NCI-H774 (cell line): ENCODE measurements around the gene ATOH8.

Experiments used
- DNase-seq: peaks from one replicate; lab custom pipeline; 2025; lab: John Stamatoyannopoulos, UW

ATOH8 gene

DNA sequence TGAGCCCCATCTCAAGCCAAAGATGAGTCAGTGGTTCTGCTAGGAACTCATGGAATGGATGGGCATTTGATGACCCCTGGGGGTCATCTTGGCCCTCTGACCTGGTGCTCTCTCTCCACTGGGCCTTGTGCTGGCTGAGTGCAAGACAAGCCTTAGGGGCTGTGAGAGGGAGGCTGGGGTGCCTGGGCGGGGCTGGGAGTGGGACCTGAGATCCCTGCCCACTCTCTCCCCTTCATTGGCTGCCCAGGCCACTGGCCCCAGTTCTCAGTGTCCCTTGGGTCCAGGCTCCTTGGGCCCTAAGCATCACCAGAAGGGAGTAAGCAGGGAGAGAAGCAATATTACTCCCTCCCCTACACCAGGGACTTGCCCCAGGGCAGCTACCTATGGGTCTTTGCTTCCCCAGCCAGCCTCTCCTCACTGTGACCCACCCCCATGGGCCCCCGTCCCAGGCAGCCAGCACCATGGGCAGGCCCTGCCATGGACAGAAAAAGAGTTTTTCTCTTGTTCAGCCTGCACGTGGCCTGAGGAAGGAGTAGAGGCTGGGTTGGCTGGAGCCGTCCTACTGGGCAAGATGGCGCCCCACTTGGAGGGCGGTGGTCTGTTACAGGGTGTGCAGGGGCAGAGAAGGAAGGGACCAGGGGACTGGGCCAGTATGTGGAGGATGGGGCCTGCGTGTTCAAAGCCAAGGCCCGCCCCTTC lies 33.6 kb downstream of the ATOH8 start:
- DNase-seq = no peak

DNA sequence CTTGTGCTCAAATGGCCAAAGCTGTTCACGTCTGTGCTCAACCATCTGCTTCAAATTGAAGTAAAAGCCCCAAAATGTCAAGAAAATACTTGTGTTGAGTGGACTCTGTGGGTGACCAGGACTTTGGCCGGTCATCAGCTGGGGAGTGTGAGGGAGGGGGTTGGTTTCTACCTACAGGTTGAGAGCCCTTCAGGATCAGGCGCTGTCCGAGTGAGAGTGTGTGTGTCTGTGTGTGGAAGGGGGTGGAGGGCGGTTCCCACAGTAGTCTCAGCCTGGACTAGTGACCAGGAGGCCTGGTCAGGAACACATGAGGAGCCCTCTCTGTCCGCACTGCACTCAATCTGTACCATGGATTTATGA lies 34.2 kb downstream of the ATOH8 start:
- DNase-seq = no peak

DNA sequence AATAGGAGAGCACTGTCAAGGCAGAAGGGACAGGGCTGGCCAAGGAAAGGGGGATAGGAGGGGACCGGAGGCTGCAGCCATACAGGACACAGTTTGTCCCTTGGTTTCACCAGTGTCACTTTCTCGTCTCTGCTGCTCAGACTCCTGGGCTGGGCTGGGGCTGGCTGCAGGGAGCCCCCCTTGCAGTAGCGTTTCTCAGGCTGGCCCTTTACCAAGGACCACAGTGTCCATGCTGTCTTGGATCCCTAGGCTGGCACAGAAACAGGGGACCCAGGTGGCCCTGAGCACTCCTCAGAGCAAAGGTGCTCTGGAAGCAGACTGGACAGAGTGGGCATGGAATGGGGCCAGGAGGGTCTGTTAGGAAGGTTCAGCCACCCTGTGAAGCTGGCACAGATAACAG lies 34.8 kb downstream of the ATOH8 start:
- DNase-seq = no peak

DNA sequence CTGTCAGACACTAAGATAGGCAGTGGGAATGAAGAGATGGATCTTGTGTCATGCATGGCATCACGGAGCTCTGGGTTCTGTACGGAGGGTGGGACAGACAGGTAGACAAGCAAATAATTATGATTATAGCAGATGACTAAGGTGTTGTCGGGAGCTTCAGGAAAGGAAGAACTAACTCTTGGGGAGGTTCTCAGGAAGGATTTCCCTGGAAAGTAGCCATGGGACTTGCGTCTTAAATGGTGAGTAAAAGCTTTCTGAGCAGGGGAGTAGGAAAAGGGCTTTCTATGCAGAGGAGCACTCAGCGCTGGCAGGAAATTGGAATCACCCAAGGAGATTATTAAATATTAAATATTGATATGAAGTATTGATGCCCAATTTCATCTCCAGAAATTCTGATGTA lies 35.5 kb downstream of the ATOH8 start:
- DNase-seq = no peak

DNA sequence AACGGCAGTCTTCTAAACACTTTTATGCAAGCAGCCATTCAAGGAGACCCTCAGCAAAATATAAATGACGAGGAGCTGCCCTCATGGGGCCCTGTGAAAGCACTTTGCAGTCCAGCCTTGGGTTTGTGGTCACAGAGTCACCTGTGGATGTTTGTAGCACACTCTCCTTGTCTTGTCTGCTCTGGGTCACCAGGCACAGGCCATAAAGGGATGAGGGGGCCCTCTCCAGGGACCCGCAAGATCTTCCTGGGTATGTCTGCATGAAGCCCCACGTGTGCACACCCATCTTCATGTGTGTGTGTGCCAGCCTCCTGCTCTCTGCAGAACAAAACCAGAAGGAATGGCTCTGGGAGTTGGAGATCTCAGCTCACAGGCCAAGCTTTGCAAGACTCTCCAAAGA lies 36.2 kb downstream of the ATOH8 start:
- no peak for DNase-seq

DNA sequence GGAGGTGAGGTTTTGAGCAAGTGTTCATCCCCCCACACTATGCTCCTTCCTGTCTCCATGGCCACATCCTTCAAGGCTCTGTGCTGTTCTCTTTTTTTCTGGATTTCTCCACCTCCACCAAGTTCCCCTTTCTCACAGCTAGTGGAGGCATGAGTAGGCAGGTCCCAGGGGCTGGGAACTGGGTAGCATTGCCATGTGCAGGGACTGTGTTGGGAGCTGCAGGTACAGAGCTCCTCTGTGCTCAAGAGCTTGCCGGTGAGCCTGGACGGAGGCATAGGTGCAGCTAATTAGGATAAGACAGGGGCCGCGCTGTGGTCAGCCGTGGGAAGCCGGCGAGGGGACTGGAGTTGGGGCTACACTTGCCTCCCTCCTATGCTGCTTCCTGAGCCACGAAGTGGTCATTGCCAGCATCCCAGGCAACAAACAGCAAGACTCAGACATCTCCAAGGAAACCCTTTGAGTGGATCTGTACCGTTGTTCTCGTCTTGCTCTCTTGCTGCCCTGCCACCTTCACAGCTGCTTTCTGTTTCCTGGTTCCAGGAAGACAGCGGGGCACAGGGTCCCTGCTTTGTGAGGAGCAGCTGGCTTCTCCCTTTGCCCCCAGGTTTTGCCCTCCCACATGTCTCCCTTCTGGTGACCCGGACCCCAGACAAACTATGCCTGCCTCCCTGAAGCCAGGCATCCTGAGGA lies 36.9 kb downstream of the ATOH8 start:
- no peak for DNase-seq

DNA sequence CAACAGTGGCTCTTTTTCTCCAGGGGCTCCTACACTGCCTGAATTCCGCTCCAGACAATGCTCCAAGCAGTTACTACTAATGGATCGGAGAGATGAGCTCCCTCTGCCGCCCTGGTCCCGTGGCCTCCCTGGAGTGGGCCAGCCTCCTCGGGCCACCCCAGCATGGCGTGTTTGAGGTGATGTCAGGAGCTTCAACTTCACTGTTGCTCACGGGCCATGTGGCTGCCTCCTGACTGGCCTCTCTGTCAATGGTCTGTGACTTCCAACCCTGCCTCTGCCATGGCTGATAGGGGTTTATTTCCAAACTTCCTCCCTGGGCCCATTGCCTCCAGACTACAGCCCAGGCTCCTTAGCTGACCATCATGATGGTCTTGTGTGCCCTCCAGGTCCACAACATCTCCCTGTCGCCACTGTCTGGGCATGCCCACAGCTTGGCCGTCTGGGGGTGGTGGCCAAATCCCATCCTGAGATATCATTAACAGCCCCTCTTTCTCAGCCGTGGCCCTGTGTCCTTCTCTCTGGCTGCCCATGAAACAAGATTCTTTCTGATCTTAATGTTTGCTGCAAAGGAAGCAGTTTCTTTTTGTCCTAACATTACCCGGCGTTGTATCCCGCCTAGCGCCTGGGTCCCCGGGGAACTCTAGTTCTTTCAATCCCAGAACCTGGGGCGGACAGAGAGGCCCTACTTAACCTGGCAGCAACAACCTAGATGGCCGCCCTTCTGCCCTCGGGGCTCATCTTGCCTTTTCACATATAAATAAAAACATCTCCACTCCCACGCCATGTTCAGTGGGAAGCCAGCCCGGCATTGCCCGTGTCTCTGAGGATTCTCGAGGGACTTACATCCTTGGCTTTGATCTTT lies 38.1 kb downstream of the ATOH8 start:
- DNase-seq = no peak

DNA sequence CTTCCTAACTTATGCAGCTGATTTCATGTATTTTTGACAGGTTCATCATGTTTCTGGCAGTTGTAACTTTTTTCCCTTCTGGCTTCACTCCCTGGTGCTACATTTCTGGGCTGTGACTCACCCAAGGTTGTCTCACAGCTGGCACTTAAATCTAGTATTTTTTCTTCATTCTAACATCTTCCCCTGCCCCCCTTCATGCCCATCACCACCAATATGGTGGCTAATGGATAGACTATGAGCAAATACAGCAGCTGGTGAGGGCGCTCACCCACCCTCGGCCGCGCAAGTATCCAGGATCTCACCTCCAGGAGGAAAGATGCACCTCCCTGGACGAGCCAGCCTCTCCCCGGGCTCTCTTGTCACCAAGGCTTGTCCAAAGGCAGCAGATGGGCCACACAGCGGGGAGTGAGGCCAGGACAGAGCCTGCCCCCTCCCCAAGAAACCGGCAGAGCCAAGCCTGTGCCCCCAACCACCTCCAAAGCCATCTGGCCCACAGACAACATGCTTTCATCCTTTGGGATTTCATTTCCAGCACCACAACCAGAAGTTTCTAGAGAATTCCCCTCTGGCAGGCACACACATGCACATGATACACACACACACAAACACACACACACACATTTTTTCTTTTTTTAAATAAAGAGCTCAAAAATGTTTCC lies 39.1 kb downstream of the ATOH8 start:
- DNase-seq = no peak

DNA sequence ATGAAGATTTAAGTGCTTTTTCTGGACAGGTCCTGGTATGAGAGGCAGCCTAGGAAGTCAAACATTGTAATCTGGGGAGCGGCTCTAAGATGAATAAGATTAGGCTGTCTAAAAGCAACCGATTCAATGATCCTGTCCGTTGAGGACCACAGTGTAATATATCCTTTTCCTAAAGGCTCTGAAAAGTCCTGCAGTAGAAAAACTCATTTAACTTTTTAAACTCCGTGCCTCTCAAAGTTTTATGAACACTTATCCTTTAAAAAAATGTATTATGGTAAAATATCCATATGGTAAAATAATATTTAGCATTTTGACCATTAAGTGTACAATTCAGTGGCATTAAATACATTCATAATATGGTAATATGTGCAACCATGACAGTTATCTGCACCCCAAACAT lies 39.8 kb downstream of the ATOH8 start:
- no peak for DNase-seq

DNA sequence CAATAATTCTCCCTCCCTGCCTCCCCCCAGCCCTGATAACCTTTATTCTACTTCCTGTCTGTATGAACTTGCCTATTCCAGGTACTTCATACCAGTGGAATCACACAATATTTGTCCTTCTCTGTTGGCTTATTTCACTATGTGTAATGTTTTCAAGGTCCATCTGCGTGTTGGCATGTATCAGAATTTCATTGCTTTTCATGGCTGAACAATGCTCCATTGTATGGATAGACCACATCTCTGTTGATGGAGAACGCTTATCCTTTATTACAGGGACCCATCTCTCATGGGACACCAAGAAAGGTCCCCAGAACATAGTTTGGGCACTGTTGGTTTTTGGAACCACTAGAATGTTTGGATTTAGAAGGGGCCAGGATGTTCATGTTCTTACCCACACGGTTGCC lies 40.2 kb downstream of the ATOH8 start:
- no peak for DNase-seq

DNA sequence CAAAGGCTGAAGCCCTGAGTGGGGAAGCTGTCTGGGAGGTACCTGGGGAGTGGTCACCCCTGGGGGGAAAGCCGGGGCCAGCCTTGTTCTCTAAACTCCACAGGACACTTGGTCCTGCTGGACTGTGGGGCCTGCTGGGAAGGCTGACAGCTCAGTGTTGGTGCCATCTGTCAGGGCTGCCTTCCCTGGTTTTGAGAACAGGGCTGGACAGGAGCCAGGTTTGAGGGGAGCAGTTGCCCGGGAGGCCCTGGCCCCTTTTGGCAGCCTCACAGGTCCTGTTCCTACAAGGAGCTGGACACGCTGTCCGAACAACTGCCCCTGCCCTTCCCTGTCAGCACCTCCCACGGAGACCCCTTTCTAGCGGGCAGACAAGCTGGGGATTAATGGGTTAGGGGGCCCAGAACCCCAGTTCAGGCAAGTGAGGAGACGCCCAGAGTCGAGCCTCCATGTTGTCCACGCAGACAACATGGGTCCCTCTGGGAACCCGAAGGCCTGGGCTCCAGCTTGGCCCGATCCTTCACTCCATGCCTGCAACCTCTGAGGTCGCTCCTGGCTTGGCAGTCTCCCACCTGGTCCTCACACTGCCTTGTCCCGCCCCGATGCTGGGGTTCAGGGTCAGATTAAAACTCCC lies 40.8 kb downstream of the ATOH8 start:
- no peak for DNase-seq

DNA sequence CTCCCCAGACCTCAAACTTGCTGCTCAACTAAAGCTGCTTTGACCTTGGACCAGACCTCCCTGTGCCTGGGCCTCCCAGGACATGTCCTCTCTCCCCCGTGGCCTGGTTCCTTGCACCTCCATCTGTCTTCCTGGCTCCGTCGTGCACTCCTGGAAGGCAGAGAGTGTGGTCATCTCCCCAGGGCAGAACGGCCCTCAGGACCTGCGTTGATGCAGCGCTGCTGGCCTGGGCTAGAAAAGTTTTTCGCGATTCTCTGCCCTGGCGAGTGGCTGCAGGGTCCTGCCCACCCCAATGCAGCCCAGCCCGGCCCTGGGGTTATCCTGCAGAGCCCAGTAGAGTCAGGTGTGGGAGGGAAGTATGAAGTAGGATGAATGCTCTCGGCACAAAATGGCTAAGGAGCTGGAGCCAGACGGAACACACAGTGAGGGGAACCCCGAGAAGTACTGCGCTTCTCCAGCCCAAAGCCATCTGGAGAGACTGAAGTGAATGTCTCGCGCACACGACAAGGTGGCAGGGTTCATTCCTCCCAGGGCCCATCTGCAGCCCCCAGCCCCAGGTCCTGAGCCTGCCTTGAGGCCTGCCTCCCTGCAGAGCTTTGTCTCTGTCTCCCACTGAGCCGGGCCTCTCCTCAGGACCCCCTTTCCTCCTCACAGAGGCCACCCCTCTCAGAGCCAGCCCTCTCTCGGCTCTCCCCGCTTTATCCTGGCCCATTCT lies 41.7 kb downstream of the ATOH8 start:
- no peak for DNase-seq

DNA sequence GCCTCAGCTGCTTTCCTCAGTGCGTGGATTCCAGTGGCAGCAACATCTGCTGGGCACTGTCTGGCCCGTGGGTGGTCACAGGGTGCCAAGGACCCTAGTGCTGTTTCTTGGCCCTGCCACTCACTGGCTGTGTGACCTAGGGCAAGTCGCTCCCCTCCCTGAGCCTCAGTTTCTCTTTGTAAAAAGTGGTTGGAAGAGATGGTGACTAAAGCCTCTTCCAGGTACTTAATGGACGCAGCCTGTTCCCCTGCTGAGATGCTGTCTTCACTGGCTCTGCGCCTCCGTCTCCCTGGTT lies 42.2 kb downstream of the ATOH8 start:
- no peak for DNase-seq

DNA sequence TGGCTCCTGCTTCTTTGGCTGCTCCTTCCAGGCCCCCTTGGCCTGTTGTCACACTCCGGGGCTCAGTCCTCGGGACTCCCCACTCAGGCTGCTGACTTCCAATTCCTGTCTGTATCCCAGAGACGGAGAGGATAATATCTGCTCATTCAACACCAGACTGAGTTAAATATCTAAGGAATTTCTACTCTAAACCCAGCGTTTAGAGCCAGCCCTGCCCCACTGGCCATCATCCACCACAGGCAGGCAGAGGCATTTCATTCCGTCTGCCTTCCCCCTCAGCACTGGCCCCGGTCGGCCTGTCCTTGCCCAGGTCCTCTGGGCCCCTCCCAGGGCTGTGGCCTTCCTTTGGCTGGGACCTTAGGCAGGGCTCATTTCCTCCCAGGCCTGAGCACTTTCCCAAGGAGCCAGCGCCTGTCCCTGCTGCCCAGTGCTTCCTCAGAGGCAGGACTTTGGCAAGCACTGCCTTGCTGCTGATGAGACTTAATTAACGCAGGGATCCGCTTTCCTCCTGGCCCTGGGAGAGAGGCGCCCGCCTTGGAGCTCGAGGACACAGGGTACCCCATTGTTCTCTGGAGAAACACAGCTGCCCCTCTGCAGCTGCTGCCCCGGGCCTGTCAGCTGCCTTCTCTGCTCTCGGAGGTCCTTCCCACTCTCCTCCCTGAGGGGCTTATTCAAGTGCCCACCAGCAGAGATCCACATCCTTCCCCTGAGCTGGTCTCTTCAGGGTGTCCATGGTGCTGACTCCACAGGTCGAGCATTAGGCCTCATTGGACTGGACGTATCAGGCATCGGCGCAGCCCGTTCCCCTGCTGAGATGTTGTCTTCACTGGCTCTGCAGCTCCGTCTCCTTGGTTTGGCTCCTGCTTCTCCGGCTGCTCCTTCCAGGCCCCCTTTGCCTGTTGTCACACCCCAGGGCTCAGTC lies 42.8 kb downstream of the ATOH8 start:
- DNase-seq = no peak

DNA sequence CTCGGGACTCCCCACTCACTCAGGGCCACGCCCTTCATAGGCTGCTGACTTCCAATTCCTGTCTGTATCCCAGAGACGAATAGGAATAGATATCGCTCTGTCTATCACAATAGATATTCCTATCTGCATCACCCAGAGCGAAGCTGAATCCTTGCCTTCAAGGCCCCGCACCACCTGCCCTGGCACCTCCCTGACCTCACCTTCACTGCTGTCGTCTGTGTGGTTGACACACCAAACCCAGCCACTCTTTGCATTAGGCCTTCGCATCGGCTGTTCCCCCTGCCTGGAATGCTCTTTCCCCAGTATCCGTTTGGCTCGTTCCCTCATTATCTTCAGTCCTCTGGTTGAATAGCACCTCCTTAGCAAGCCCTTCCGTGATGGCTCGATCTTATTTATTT lies 43.5 kb downstream of the ATOH8 start:
- no peak for DNase-seq

DNA sequence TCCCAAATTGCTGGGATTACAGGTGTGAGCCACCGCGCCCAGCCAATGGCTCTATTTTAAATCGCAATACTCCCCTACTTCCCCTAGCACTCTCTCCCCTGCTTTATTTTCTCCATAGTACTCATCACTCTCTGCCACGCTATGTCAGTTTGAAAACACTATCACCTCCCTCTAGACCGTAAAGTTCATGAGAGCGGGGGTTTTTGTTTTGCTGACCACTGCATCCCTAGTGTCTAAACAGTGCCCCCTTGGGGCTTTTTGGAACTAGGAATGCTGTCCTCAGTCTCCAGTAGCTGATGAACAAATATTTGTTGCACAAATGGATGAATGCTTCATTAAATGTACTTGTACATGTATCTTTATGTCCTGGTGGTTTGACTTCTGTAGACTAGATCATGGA lies 44.1 kb downstream of the ATOH8 start:
- DNase-seq = no peak

DNA sequence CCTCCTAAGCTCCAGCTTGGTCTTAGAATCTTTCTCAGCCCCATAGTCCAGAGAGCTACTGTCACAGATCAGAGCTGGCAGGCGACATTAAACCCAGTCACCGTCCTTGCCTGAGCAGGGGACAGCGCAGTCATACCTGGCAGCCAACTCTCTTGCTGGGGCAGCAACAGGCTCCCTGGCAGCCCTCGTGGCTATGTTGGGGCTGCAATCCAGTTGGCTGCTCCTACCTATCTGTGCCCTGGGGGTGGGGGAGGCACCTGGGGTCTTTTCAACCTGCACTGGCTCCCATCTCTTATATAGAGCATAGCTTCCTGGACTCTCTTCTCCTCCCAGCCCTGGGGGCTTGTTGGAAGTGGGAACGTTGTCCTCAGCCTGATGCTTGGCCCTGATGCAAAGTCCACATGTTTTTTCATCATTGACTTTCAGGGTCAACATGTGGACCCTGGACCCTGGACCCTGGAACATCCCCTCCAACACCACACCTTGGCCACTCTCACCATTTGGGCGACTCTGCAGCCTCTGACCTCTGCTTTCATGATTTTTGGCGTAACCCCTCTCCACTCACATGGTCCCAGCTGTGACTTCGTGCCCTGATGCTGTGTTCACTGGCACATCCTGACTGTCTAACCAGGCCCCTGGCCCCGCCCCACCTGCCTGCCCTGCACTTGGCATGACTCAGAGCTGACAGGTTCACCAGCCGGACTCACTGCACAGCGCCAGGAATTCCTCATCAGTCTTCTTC lies 45.6 kb downstream of the ATOH8 start:
- no peak for DNase-seq

DNA sequence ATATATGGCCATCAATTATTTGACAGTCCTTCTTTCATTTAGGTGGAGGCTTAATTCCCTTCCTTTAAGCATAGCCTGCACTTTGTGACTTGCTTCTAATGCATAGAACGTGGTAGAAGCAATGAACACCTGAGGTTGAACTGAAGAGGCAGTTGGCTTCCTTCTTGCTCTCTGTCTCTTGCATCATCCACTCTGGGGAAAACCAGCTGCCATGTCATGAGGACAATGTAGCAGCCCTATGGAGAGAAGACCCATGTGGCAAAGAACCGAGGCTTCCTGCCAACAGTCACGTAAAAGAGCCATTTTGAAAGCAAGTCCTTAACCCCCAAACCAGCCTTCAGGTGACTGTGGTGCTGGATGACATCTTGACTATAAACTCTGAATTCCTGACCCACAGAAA lies 46.8 kb downstream of the ATOH8 start:
- no peak for DNase-seq

DNA sequence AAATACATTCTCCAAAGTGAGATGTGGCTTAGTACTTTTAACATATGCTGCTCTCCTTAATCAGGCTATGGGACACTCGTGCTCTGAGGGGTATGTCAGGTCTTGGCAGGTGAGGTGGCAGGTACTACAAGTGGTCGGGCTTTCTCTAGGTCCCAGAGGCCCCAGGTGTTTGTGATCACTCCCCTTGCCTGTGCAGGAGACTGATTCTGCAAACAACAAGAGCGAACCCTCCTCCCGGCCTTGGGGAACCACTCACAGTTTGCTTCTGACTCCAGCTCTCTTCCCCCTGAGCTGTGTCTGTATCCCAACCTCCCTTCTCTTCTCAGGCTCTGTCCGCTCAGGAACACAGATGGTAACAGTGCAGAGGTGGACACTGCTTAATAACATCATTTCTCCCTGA lies 48.1 kb downstream of the ATOH8 start:
- DNase-seq = no peak
